Upper lobe of right lung (tissue), 1 donor: Measurements from ENCODE around the gene SLC22A31. TPM values are rescaled to one million over a fixed set of nuclear protein-coding genes. Genes with fewer than 3 reads are reported as not detected.

Source experiments
- ATAC-seq: fragments of 200-7000 bp; cut with Tn5 transposase; one replicate; pipeline ENCODE4 v1.9.1; 2020; ENCODE audit warnings: mild to moderate bottlenecking, moderate library complexity
- DNase-seq: peaks from one replicate; pipeline ENCODE4 v3.0.0-alpha.2; 2020
- H3K27ac ChIP-seq: fragments of 200-600 bp; one replicate; pipeline ENCODE4 v1.8.0; 2022
- H3K27me3 ChIP-seq: fragments of 200-600 bp; one replicate; pipeline ENCODE4 v1.8.0; 2022; ENCODE audit warnings: mild to moderate bottlenecking
- H3K36me3 ChIP-seq: fragments of 200-600 bp; one replicate; pipeline ENCODE4 v1.8.0; 2022
- H3K4me1 ChIP-seq: fragments of 200-600 bp; one replicate; pipeline ENCODE4 v1.8.0; 2022
- H3K4me3 ChIP-seq: fragments of 200-600 bp; one replicate; pipeline ENCODE4 v1.8.0; 2022; ENCODE audit warnings: mild to moderate bottlenecking
- H3K9me3 ChIP-seq: fragments of 200-600 bp; one replicate; pipeline ENCODE4 v1.8.0; 2022
- intact Hi-C: fragments of 100-400 bp; cut with DNase I; formaldehyde crosslinking; loops from one replicate; pipeline ENCODE4 v1.11.0; 2022
- total RNA-seq: library from RNA; stranded (reverse); fragmentation: NEBNext Ultra II Directional; extraction: Animal tissue kit (Norgen Biotek cat#: 25700); gene quantifications from one replicate; pipeline ENCODE4 v1.2.1, GENCODE V29; 2021
- TF ChIP-seq, protein P1 (sequence below): fragments of 200-600 bp; IDR thresholded peaks from one replicate; pipeline ENCODE4 v1.8.0; 2022; ENCODE audit warnings: antibody characterized with exemption
- donor health status: DM: no; HTN: yes; CAD: no; lungs with severe emphysema.

Gene SLC22A31
- total RNA-seq, 1 donor from 2014 or later: 136 TPM

DNA sequence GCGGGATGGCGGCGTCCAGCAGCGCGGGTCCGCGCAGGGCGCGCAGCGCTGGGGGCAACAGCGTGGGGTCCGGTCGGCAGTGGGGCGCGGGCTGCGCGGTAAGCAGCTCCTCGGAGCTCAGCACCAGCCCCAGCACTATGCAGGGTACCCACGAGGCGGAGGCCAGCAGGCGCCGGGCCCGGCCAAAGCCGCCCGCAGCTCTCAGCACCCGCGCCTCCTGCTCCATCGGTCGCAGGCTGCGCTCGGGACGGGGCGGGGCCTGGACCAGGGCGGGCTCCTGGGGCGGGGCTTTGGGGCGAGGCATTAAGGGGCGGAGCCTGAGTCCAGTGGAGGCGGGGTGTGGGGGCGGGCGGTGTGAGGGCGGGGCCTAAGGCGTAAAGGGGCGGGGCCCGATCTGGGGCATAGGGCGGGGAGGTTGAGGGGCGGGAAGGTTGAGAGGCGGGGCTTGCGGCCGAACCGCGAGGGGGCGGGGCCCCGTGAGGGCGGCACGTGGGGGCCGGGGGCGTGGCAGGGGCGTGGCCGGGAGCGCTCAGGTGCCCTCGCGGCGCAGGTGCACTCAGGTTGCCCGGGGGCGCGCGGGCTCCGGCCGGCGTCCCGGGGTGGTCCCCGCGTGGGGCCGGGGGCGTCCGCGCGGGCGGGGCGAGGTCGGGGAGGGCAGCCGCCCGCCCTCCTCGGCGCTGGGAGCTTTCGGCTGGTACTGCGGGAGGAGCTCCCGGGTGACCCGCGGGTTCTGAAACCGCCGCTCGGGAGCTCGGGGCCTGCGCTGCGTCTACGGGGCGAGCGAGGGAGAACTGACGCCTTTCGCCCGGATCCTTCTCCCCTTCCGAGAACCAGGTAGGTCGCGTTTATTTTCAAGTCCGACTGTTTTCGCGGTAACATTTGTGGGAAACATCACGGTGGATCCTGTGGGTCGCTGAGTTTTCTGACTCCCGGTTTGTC is 1.4 kb upstream of the SLC22A31 start:
- no peak overlapping the region for H3K27ac ChIP-seq
- ATAC-seq: peak; percentile 92
- peaks cover 4% of the 10 kb centered on the region for H3K4me1 ChIP-seq
- peak; percentile 93 for DNase-seq
- H3K27me3 ChIP-seq: peaks cover 47% of the 10 kb centered on the region
- no peaks in the 10 kb centered on the region for H3K9me3 ChIP-seq
- no peaks in the 10 kb centered on the region for H3K36me3 ChIP-seq
- peak overlapping the region; percentile 40 for H3K4me3 ChIP-seq
- TF ChIP-seq, protein P1, sequence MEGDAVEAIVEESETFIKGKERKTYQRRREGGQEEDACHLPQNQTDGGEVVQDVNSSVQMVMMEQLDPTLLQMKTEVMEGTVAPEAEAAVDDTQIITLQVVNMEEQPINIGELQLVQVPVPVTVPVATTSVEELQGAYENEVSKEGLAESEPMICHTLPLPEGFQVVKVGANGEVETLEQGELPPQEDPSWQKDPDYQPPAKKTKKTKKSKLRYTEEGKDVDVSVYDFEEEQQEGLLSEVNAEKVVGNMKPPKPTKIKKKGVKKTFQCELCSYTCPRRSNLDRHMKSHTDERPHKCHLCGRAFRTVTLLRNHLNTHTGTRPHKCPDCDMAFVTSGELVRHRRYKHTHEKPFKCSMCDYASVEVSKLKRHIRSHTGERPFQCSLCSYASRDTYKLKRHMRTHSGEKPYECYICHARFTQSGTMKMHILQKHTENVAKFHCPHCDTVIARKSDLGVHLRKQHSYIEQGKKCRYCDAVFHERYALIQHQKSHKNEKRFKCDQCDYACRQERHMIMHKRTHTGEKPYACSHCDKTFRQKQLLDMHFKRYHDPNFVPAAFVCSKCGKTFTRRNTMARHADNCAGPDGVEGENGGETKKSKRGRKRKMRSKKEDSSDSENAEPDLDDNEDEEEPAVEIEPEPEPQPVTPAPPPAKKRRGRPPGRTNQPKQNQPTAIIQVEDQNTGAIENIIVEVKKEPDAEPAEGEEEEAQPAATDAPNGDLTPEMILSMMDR: no peak
- intact Hi-C loops: no loop called here

DNA sequence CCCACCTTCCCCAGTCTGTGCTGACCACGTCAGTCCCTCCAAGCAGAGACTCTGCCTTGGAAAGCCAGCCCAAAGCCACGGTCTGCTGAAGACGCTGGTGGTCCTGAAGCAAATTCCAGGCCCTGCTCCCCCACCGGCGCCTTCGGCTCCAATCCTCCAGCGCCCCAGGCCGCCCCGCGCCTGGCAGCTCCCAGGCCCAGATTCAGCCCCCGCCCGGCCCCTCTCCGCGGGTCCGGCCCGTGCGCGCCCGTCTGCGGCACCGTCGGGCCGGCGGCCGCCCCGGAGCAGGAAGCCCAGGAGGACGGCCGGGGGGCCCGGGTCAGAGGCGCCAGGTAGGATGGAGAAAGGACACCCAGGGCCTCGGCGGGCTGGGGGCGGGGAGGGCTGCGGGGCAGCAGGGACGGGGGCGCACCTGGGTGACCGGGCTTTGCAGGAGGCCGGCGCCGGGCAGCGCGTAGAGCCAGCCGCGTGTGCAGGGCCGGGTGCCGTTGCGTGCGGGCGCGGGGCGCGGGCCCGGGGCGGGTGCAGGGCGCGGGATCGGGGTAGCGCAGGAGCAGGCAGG is 594 bp upstream of the SLC22A31 start:
- peak overlapping the region; percentile 47 for H3K27ac ChIP-seq
- peak overlapping the region; percentile 40 for H3K4me3 ChIP-seq
- peaks cover 4% of the 10 kb centered on the region for H3K4me1 ChIP-seq
- no peaks in the 10 kb centered on the region for H3K36me3 ChIP-seq
- peak; percentile 69 for DNase-seq
- intact Hi-C loops: no loop called here
- H3K27me3 ChIP-seq: peaks cover 47% of the 10 kb centered on the region
- ATAC-seq: no peak
- TF ChIP-seq, protein P1: no peak
- H3K9me3 ChIP-seq: no peaks in the 10 kb centered on the region

DNA sequence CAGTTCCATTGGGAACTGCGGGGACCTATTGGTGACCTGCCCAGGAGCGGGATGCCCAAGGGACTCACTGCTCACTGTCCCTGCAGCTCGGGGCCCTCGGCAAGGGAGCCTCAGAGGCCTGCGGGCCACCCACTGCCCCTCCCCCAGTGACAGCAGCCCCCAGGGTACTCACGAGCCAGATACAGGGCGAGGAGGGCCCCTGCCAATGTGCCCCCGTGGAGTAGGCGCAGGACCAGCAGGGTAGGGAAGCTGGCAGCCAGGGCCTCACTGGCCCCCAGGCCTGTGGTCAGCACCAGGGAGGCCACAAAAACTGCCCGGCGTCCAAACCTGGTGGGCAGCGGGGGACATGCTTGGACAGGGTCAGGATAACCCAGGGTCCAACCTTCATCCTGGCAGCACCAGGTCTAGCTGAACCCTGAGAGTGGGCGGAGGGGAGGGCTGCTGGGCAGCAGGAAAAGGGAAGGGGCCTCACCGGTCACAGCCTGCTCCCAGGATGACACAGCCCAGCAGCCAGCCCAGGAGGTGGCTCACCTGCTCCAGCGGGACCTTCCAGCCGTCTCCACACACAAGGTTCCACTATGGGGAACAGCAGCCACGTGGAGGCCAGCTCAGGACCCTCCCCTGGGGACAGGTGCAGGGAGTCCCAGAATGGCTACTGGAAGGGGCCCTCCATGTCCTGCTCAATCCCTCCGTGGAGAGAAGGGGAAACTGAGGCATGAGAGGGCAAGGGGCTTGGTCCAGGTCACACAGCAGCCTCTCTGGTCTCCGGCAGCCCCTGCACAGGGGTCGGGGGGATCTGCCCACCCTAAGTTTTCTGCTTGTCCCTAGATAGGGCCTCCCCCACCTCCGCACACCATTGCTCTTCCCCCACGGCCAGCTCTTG is 855 bp downstream of the SLC22A31 start:
- peaks cover 4% of the 10 kb centered on the region for H3K4me1 ChIP-seq
- peaks cover 43% of the 10 kb centered on the region for H3K27me3 ChIP-seq
- intact Hi-C loops: no loop called here
- ATAC-seq (no peak), DNase-seq (peak; percentile 65)
- no peaks in the 10 kb centered on the region for H3K36me3 ChIP-seq
- H3K4me3 ChIP-seq: peak overlapping the region; percentile 40
- H3K9me3 ChIP-seq: no peaks in the 10 kb centered on the region
- H3K27ac ChIP-seq: peak overlapping the region; percentile 65
- TF ChIP-seq, protein P1: no peak

DNA sequence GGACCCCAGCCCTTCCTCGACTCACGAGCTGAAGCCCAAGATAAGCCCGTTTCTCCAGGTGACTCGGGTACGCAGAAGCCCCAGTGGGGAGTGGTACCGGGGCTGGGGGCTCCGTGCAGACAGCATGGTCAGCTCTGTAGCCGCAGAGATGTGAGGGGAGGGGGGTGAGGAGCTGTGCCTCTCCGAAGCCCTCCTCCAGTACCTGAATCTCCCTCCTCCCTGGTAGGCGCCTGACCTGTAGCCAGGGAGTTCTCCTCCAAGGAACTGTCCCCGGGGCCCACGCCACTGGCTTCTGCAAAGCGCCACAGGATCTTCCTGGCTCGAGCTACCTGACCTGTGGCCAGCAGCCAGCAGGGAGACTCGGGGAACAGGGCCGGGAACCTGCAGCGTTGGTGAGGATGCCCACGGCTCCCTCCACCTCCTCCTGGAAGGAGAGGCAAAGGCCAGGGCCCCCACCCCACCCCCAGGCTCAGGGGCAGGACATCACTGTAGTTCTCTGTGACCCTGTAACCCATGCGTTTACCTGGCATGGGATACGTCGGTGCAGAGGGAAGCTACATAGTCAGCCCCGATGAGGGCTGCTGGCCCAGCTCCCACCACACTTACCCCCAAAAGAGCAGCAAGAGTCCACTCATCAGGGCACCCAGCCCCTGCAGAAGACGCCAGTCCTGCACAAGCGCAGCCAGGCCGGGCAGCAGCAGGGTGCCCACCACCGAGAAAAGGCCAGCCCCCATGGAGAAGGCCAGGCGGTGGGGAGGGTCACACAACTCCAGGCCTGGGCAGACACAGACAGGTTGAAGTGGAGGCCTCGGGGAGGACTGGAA is 1.7 kb downstream of the SLC22A31 start:
- no peak overlapping the region for H3K4me3 ChIP-seq
- DNase-seq (peak; percentile 65), ATAC-seq (no peak)
- H3K27me3 ChIP-seq: peaks cover 41% of the 10 kb centered on the region
- no peaks in the 10 kb centered on the region for H3K36me3 ChIP-seq
- no peak overlapping the region for H3K27ac ChIP-seq
- H3K9me3 ChIP-seq: no peaks in the 10 kb centered on the region
- TF ChIP-seq, protein P1: no peak
- intact Hi-C loops: no loop called here
- peaks cover 4% of the 10 kb centered on the region for H3K4me1 ChIP-seq
